HCT116 (cell line): Measurements from ENCODE around the gene EMP2.

ENCODE experiments used
- CEBPB ChIP-seq: IDR thresholded peaks from 2 replicates; pipeline ENCODE4 v1.6.1; 2012; ENCODE audit warnings: low read depth
- CTCF ChIP-seq, 3 experiments: fragments of 200-600 bp in 1 of 3; sonication (generic) in 1 of 3; IDR thresholded peaks in 2 of 3; conservative IDR thresholded peaks in 1 of 3; 2 replicates each; pipeline ENCODE4 v1.5.1; 2012 to 2017; ENCODE audit warnings: low read depth in 2 of 3, low read length in 2 of 3, antibody characterized with exemption in 1 of 3, borderline replicate concordance in 1 of 3, control low read depth in 1 of 3, mild to moderate bottlenecking in 1 of 3, mixed read lengths in 1 of 3, mixed run types in 1 of 3, moderate library complexity in 1 of 3; ENCODE audit not compliant: insufficient read depth in 1 of 3
- EZH2phosphoT487 ChIP-seq: fragments of 200-600 bp; IDR thresholded peaks from 2 replicates; pipeline ENCODE4 v1.6.1; 2018; ENCODE audit warnings: antibody characterized with exemption, borderline replicate concordance
- POLR2AphosphoS5 ChIP-seq: IDR thresholded peaks from 2 replicates; pipeline ENCODE4 v1.6.1; 2011; ENCODE audit warnings: mild to moderate bottlenecking, low read depth, low read length, moderate library complexity
- SIN3A ChIP-seq: IDR thresholded peaks from 2 replicates; pipeline ENCODE4 v1.6.1; 2012; ENCODE audit warnings: low read depth
- SP1 ChIP-seq: IDR thresholded peaks from 2 replicates; pipeline ENCODE4 v1.6.1; 2012; ENCODE audit warnings: low read depth
- ZNF274 ChIP-seq: fragments of 200-500 bp; sonication (Bioruptor generic); IDR thresholded peaks from 2 replicates; pipeline ENCODE4 v1.6.1; 2014; ENCODE audit warnings: mild to moderate bottlenecking, low read depth, low read length, inconsistent platforms
- TF ChIP-seq, protein P1 (sequence below): IDR thresholded peaks from 2 replicates; pipeline ENCODE4 v1.6.1; 2011; ENCODE audit warnings: mild to moderate bottlenecking, low read length, moderate library complexity; ENCODE audit not compliant: insufficient replicate concordance; ENCODE audit errors: extremely low read depth

GRCh38 chr16:10592611-10593010 is 12.2 kb upstream of the EMP2 start:
- TF ChIP-seq CTCF (IDR thresholded peaks at IDR 0.05 in 2 of 3, conservative IDR thresholded peaks at IDR 0.05 in 1 of 3; ENCODE audit: borderline replicate concordance in 1 of 3, insufficient read depth in 1 of 3, low read depth in 2 of 3, low read length in 2 of 3) (no peak), ZNF274 (no peak), SP1 (no peak), POLR2AphosphoS5 (no peak), CEBPB (no peak), EZH2phosphoT487 (no peak), SIN3A (no peak)
- TF ChIP-seq, protein P1, sequence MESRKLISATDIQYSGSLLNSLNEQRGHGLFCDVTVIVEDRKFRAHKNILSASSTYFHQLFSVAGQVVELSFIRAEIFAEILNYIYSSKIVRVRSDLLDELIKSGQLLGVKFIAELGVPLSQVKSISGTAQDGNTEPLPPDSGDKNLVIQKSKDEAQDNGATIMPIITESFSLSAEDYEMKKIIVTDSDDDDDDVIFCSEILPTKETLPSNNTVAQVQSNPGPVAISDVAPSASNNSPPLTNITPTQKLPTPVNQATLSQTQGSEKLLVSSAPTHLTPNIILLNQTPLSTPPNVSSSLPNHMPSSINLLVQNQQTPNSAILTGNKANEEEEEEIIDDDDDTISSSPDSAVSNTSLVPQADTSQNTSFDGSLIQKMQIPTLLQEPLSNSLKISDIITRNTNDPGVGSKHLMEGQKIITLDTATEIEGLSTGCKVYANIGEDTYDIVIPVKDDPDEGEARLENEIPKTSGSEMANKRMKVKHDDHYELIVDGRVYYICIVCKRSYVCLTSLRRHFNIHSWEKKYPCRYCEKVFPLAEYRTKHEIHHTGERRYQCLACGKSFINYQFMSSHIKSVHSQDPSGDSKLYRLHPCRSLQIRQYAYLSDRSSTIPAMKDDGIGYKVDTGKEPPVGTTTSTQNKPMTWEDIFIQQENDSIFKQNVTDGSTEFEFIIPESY, result no peak
